ENCODE data around the gene CTNNA3. TPM values are rescaled to one million over a fixed set of nuclear protein-coding genes. Genes with fewer than 3 reads are reported as not detected.
A peak's percentile ranks its signal among the peaks of the same experiment; 100 is the strongest.

Gene CTNNA3
- total RNA-seq, 1 experiment from 2014 or later, result 0.02 TPM

- Mint-ChIP-seq H3K27ac (ENCODE audit: low read depth, unreplicated experiment) (no peak overlapping the region), H3K4me1 (ENCODE audit: insufficient read depth, unreplicated experiment) (peaks cover 31% of the 10 kb centered on the region), H3K36me3 (ENCODE audit: insufficient read depth, unreplicated experiment) (peaks cover 7% of the 10 kb centered on the region), H3K27me3 (ENCODE audit: insufficient read depth, unreplicated experiment) (no peaks in the 10 kb centered on the region), H3K4me3 (ENCODE audit: unreplicated experiment) (no peak overlapping the region), H3K9me3 (ENCODE audit: unreplicated experiment) (no peaks in the 10 kb centered on the region)
- POLR2A ChIA-PET, result no interaction called here
- DNase-seq (ENCODE audit: unreplicated experiment), result no peak
- BruUV-seq (replicated peaks), result no TSS peak
- no peak for TF ChIP-seq CTCF (IDR thresholded peaks at IDR 0.05; ENCODE audit: unreplicated experiment)
- CTCF ChIA-PET, result no interaction called here
- intact Hi-C loops (cut with micrococcal nuclease), result loop anchor here (10.0 kb wide), 1 partner anchor 161 kb away; no protein-coding TSS in a partner anchor
Observed at GRCh38 chr10:67603701-67604100, 92.3 kb downstream of the CTNNA3 start.

GRCh38 chr10:67603086-67603485 lies 92.9 kb downstream of the CTNNA3 start:
- Mint-ChIP-seq H3K4me3 (ENCODE audit: unreplicated experiment) (no peak overlapping the region), H3K9me3 (ENCODE audit: unreplicated experiment) (no peaks in the 10 kb centered on the region), H3K4me1 (ENCODE audit: insufficient read depth, unreplicated experiment) (peaks cover 31% of the 10 kb centered on the region), H3K36me3 (ENCODE audit: insufficient read depth, unreplicated experiment) (peaks cover 7% of the 10 kb centered on the region), H3K27me3 (ENCODE audit: insufficient read depth, unreplicated experiment) (no peaks in the 10 kb centered on the region), H3K27ac (ENCODE audit: low read depth, unreplicated experiment) (no peak overlapping the region)
- ChIA-PET CTCF (no interaction called here), POLR2A (no interaction called here)
- TF ChIP-seq CTCF (IDR thresholded peaks at IDR 0.05; ENCODE audit: unreplicated experiment), result no peak
- intact Hi-C loops (cut with micrococcal nuclease), result loop anchor here (10.0 kb wide), 1 partner anchor 162 kb away; no protein-coding TSS in a partner anchor
- no peak for DNase-seq (ENCODE audit: unreplicated experiment)
- no TSS peak for BruUV-seq (replicated peaks)

- TF ChIP-seq CTCF (IDR thresholded peaks at IDR 0.05; ENCODE audit: unreplicated experiment), result no peak
- no peak overlapping the region for H3K4me3 Mint-ChIP-seq (ENCODE audit: unreplicated experiment)
- peak; percentile 90 for DNase-seq (ENCODE audit: unreplicated experiment)
- ChIA-PET POLR2A (interaction anchor here (0.6 kb wide), 3 partner anchors 67 to 567 kb away, joined by 3 read pairs; no protein-coding TSS in a partner anchor), CTCF (interaction anchor here (0.6 to 1.1 kb wide), 3 partner anchors 96 to 268 kb away, joined by 3 to 4 read pairs (median 3); no protein-coding TSS in a partner anchor)
- intact Hi-C loops (cut with micrococcal nuclease), result loop anchor here (10.0 kb wide), 1 partner anchor 162 kb away; no protein-coding TSS in a partner anchor
- H3K27me3 Mint-ChIP-seq (ENCODE audit: insufficient read depth, unreplicated experiment), result no peaks in the 10 kb centered on the region
- no peaks in the 10 kb centered on the region for H3K9me3 Mint-ChIP-seq (ENCODE audit: unreplicated experiment)
- no TSS peak for BruUV-seq (replicated peaks)
- H3K36me3 Mint-ChIP-seq (ENCODE audit: insufficient read depth, unreplicated experiment), result peaks cover 5% of the 10 kb centered on the region
- H3K27ac Mint-ChIP-seq (ENCODE audit: low read depth, unreplicated experiment), result no peak overlapping the region
- H3K4me1 Mint-ChIP-seq (ENCODE audit: insufficient read depth, unreplicated experiment), result peaks cover 25% of the 10 kb centered on the region
Observed at GRCh38 chr10:67602268-67602950, 93.6 kb downstream of the CTNNA3 start.

- POLR2A ChIA-PET, result no interaction called here
Observed at GRCh38 chr10:67599597-67599996, 96.4 kb downstream of the CTNNA3 start.

More at GRCh38 chr10:67599597-67599996, 96.4 kb downstream of the CTNNA3 start:
- CTCF ChIA-PET, result no interaction called here
- intact Hi-C loops (cut with micrococcal nuclease), result no loop called here
- TF ChIP-seq CTCF (IDR thresholded peaks at IDR 0.05; ENCODE audit: unreplicated experiment), result no peak
- Mint-ChIP-seq H3K36me3 (ENCODE audit: insufficient read depth, unreplicated experiment) (no peaks in the 10 kb centered on the region), H3K27ac (ENCODE audit: low read depth, unreplicated experiment) (no peak overlapping the region), H3K4me3 (ENCODE audit: unreplicated experiment) (no peak overlapping the region), H3K9me3 (ENCODE audit: unreplicated experiment) (no peaks in the 10 kb centered on the region), H3K4me1 (ENCODE audit: insufficient read depth, unreplicated experiment) (peaks cover 13% of the 10 kb centered on the region), H3K27me3 (ENCODE audit: insufficient read depth, unreplicated experiment) (peaks cover 12% of the 10 kb centered on the region)
- DNase-seq (ENCODE audit: unreplicated experiment), result no peak
- BruUV-seq (replicated peaks), result no TSS peak
